Cardiac fibroblast (primary cell): Measurements from ENCODE around the gene MSH3.
A peak's percentile ranks its signal among the peaks of the same experiment; 100 is the strongest.
"Not testable (repeated sequence)": the region's sequence is repeated elsewhere in the genome, so short reads cannot be mapped to it uniquely, and the experiment has no call there.

Source experiments
- DNase-seq, 2 donors: peaks; one replicate each; pipeline versions ENCODE4 v3.0.0 to v3.0.0-alpha.2; 2010; ENCODE audit warnings: low read depth in 2 of 2
- H3K4me3 ChIP-seq, 2 donors: replicated peaks in 1 of 2; 1 replicate in 1 of 2; 2 replicates in 1 of 2; pipeline ENCODE4 v1.5.1; 2011; ENCODE audit warnings: low read depth in 2 of 2, low read length in 2 of 2, mild to moderate bottlenecking in 2 of 2, moderate library complexity in 1 of 2
- CTCF ChIP-seq: IDR thresholded peaks from one replicate; pipeline ENCODE4 v1.5.1; 2011; ENCODE audit warnings: low read depth, mild to moderate bottlenecking, low read length, inconsistent platforms

MSH3 gene

DNA sequence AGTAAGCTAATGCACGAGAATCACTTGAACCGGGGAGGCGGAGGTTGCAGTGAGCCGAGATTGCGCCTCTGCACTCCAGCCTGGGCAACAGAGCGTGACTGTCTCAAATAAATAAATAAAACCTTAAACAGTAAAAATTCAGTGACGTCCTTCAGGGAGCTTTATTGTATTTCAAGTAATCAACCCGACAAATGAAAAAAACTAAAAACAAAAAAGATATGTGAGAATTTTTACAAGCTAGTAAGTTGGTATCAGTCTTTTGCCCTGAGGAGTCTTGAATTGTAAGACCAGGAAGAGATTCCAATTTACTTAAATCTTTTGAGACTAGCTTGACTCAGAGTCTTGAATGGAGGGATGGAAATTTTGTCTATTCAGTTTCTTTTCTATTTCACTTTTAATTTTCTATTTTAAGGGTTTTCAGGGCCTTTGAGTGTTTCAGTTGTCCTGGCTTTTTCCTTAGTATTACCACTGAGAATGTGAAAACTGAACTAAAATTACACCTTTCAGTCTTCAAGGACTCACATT is 126.4 kb downstream of the MSH3 start:
- H3K4me3 ChIP-seq: no peak overlapping the region
- DNase-seq: no peak
- TF ChIP-seq CTCF: no peak

DNA sequence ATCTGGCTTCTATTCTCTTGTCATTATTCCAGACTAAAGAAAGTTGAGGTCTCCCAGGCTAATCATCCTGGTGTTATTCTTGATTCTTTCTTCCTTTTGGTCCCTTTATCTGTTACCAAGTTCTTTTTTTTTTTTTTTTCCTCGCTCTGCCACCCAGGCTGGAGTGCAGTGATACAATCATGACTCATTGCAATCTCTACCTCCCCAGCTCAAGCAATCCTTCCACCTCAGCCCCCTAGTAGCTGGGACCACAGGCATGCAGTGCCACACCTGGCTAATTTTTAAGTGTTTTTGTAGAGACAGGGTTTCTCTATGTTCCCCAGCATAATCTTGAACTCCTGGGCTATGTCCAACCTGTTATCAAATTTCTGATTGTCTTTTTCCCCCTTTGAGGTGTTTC is 126.9 kb downstream of the MSH3 start:
- peak; percentile 7 to 55 for DNase-seq
- no peak for TF ChIP-seq CTCF
- no peak overlapping the region for H3K4me3 ChIP-seq

DNA sequence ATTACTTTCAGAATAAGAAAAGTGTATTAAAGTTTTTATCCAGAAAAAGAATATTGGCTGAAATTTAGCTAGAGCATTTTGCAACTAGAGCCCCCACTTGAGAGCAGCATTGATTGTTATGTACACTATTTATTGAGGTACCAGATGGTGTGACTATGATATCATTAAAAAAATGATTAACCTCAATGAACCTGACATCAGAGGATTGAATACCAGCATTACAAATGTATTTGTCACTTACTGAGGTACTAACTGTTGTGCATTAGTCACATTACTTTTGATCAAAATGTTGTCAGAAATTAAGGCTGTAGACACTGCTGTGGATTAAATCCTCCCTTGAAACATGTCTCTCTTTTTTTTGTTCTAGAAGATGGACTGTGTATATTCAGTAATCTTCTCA is 128.2 kb downstream of the MSH3 start:
- DNase-seq: no peak
- H3K4me3 ChIP-seq: no peak overlapping the region
- TF ChIP-seq CTCF: no peak

GRCh38 chr5:80783751-80784150 is 129.3 kb downstream of the MSH3 start:
- not testable (repeated sequence) for DNase-seq, H3K4me3 ChIP-seq

DNA sequence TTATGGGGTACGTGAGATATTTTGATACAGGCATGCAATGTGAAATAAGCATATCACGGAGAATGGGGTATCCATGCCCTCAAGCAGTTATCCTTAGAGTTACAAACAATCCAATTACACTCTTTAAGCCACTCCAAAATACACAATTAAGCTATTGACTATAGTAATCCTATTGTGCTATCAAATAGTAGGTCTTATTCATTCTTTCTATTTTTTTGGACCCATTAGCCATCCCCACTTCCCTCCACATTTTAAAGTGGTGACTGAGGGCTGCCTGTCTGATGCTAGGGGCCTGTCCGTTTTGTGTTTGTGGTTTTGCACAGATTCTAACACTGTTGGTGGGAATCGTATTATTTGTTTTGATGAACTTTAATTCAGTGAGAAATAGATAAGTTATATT is 130.0 kb downstream of the MSH3 start:
- DNase-seq: no peak
- no peak for TF ChIP-seq CTCF
- no peak overlapping the region for H3K4me3 ChIP-seq

DNA sequence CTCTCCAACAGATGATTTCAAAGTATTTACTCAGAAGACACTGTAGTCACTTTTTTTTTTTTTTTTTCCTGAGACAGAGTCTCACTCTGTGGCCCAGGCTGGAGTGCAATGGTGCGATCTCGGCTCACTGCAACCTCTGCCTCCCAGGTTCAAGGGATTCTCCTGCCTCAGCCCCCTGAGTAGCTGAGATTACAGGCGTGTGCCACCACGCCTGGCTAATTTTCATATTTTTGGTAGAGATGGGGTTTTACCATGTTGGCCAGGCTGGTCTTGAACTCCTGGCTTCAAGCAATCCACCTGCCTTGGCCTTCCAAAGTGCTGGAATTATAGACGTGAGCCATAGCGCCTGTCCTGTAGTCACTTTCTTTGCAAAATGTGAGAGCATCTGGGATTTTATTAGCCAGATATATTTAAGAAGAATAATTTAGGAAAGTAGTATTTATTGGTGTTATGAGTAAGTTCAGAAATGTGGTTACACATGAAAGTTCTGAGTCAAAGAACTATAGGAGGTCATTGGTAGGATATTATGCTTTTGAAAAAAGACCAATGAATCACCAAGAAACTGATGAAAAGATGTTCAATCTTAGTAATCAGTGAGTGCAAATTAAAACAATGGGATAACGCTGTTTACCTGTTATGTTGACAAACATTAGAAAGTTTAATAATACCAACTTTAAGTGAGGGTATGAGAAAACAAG is 135.0 kb downstream of the MSH3 start:
- not testable (repeated sequence) for DNase-seq, H3K4me3 ChIP-seq

DNA sequence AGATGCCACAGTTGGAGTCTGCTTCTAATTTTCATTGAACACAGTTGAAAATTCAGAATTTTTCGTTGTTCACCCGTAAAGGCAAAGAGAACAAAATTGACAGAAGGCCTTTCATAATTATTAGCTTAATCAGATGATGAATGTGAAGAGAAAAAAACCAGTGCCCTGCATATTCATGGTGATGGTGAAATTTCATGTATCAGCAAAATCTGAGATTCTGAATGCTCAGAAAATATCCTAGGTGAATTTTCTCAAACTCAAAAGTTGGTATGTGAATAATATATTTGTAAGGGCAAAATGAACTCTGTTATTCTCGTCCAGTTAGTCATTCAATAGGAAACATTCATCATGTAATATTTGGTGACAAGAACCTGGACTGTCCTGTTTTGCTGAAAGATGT is 136.2 kb downstream of the MSH3 start:
- no peak for DNase-seq
- TF ChIP-seq CTCF: no peak
- H3K4me3 ChIP-seq: no peak overlapping the region

DNA sequence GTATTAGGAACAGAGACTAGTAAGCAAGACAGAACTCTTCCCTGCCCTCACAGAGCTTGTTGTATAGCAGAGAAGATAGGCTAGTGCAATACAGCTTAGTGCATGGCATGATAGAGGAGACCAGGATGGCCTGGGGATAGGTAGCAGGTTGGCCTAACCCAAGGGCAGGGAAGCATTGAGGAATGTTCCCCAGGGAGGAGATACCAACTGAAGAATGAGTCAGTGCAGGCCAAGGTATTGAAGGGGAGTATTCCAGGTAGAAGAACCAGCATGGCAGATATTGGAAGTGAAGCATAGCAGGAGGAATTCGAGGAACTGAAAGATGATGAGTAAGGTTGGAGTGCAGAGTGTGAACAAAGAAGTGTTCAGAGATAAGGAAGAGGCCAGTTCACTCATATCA is 138.9 kb downstream of the MSH3 start:
- no peak for DNase-seq
- no peak for TF ChIP-seq CTCF
- no peak overlapping the region for H3K4me3 ChIP-seq
